Stimulated activated naive CD4-positive, alpha-beta T cell (primary cell): ENCODE results near the gene OR51D1.

ENCODE experiments used
- DNase-seq, 6 experiments: peaks; one replicate each; lab custom pipeline; 2025; lab: John Stamatoyannopoulos, UW

The OR51D1 gene

DNA sequence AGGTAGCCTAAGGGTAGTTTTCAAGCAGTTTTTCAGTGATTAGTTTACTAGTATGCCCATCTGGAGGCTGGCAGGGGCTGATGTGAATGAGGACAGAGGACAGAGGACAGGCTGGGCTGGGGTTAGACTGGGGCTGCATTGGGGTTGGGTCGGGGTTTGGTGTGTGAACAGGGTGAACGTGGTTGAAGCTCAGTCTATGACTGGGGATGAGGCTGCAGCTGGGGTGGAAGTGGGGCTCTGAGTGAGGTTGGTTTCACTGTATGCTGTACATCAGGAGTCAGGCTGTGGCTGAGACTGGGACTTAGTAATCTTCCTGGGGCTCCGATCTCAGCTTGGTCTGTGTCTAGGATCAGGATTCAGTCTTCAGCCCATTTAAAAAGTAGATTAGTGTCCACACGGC is 7.0 kb downstream of the OR51D1 start:
- DNase-seq, result no peak

DNA sequence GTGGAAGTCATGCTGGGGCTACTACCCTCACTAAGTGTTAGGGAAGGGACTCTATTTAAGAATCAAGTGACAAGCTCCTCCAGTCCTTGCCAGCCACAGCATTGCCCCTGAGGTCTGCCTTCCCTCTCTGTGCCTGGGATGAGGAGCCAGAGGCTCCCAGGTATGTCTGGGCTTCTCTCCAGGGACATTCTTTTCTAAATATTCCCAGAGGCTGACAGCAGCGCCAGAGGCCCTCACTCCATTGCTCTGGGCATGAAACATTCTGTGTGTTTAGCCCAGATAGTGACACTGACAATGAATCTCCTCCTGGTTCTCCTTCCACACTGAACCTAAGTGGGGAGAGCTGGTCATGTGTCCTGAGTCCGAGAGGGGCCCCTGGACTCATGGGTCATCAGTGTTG is 8.7 kb downstream of the OR51D1 start:
- no peak for DNase-seq

DNA sequence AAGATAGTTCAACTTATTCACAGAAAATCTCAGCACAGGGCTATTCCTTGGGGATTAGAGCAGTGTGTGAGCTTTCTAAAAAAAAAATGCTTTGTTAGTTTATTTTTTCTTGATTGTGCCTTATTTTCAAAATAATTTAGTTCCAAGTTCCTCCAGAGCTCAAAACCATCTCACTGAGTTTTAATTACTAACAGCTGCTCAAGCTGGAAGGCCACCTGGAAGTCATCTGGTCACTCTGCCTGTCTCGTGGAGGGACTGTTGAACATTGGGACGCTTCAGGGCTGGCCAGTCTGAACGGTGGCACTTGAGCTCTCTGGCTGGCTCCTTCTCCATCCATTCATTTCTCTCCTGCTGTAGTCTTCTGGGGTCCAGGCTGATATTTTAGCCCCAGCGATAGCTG is 10.5 kb downstream of the OR51D1 start:
- no peak for DNase-seq

DNA sequence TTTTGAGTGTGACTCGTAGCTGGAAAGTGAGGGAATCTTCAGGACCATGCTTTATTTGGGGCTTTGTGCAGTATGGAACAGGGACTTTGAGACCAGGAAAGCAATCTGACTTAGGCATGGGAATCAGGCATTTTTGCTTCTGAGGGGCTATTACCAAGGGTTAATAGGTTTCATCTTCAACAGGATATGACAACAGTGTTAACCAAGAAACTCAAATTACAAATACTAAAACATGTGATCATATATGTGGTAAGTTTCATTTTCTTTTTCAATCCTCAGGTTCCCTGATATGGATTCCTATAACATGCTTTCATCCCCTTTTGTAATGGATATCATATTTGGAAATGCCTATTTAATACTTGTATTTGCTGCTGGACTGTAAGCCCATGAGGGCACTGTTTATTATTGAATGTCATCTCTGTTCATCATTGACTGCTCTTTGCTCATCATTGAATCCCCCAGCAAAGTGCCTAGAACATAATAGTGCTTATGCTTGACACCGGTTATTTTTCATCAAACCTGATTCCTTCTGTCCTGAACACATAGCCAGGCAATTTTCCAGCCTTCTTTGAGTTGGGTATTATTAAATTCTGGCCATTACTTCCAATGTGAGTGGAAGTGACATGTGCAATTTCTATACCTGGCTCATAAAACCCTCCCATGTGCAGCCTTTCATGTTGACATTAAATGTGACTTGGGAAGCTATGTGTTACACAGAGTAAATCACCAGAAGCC is 17.5 kb downstream of the OR51D1 start:
- DNase-seq, result no peak

DNA sequence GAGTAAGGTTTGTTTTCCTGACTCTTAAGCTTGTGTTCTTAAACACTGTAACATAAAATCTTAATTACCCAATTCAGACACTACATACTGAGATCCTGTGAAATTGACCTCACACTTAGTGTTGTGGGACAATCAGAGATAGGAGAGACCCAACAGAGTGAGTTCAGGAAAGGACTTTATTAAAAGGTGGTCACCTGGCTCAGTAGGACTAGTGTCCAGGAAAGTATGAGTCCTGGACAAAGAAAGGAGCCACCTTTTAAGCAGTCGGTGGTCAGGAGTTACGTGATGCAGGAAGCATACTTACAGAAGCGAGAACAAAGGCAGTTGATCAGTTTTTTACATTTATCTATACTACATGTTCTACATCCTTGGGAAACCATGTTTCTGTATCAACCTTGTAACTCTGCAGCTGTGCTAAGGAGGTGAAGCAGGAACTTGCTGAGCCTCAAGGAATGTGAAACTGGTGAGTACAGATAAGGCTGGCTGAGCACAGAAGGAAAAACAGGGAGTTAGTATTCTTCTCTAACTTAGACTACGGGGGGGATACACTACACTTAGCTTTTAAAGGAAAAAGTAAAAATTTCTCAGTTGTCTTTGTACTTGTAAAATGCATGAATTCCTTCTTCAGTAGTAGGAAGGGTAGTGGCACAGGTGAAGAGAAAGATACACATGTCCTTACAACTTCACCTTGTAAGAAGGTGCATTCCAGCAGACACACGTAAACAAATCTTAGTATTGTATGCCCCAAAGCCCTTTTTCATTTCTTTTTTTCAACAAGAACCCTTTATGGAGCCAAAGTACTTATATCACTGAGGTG is 21.6 kb downstream of the OR51D1 start:
- DNase-seq, result no peak

DNA sequence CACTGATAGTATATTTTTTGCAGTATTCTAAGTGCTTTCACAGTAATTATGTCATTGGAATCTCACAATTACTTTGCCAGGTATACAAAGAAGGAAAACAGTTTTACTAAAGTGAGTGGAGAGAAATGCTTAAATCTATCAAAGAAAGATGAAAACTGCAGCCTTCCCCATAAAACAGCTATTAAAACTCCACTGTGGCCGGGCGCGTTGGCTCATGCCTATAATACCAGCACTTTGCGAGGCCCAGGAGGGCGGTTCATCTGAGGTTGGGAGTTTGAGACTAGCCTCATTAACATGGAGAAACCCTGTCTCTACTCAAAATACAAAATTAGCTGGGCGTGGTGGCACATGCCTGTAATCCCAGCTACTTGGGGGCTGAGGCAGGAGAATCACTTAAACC is 25.6 kb downstream of the OR51D1 start:
- DNase-seq, result no peak

DNA sequence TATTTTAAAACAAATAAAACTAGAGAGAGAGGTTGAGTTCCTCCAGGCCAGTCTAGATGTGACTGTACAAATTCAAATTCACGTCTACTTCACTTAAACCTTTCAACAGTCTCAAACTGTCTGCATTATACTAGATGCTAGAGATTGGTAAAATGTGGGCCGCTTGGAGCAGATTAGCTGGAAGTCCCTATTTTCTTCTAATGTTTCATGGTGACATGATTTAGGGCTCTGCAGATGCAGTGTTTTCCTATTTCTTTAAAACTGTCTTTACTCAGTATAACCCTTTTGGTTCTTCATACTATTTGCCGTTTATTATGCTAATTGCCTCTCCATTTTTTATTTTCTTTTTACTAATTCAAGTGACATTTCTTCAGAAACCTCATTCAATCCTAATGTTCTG is 26.9 kb downstream of the OR51D1 start:
- no peak for DNase-seq

DNA sequence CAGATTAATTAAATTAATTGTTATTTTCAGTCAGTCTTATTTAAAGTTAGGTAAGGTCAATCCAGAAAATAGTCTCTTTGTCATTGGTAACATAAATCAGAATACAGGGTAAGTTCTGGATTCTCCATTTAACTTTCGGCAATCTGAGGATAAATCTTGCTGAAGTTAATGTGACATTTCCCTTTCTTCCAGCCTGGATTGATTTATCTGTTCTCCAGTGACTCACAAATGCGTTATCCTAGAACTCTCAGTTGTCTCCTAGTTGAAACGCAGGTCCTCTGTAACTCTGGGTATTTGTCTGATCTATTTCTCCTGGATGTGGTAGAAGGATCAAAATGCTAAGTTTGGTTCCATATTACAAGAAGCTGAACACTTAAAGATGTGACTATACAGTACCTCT is 27.5 kb downstream of the OR51D1 start:
- DNase-seq, result no peak

DNA sequence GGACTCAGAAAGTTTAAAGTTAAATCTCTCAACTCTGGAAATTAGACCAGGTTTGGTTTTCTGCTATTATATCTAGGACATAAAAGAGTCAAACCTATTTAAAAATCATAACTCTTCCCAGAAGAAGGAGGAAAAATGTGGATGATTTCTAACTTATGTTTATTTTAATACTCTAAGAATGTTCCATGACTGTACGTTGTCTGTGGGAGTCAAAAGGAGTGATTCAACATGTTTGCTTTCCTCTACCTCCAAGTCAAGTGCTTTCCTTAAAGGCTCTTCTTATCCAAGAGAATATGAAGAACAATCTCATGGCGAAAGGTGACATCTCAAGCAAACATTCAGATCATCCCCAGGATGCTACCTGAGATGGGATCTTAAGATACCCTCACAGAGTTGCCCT is 28.1 kb downstream of the OR51D1 start:
- DNase-seq, result no peak

DNA sequence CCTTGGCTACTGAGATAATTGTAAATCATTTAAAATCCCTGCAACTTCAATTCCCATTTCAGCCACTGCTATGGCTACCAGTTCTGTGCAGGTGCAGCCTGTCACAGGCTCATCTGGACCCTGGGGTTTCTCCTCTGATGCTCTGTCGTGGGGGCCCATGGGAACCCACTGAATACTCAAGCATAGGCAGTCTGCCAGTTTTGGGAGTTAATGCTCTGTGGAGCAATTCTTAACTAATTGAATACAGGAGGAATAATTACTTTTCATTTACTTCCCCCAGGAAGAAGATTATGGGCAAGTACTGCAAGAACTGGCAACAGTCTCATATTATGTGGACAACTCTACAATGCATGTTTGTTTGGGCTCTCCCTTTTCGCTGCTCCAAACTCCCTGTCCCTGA is 34.5 kb downstream of the OR51D1 start:
- no peak for DNase-seq

DNA sequence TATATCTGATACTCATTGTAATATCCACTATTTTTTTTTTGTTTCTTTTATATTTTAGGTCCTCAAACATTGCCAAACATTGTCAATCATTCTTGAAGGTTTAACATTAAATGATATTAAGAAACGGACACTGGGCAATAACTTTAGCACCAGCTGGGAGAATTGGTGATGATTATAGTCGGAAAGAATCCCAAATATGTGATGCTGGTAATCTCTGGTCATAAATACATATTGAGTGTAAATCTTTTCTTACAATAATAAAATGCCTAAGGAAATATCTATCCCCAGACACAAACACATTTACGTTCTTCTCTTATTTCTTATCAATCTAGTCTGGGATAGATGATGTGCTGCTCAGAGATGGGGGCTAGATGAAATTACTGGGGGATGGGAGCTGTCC is 35.2 kb downstream of the OR51D1 start:
- DNase-seq, result no peak

DNA sequence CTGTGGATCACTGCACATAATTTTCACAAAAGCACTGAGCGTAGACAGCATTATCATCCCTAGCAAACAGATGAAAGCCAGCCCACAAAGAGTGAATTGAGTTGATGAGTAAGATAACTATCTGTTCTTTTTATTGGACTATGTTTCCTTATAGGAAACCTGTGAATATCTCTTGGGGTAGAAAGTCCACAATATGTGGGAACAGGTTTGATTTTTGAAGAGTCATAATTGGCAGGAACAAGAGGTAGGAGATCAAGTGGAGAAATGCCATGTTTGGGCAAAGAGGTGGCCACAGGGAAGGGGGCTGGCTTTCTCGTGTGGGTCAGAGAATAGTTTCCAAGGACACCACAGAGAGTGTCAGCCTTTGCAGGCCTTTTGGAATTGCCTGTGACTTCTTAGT is 36.5 kb downstream of the OR51D1 start:
- no peak for DNase-seq

DNA sequence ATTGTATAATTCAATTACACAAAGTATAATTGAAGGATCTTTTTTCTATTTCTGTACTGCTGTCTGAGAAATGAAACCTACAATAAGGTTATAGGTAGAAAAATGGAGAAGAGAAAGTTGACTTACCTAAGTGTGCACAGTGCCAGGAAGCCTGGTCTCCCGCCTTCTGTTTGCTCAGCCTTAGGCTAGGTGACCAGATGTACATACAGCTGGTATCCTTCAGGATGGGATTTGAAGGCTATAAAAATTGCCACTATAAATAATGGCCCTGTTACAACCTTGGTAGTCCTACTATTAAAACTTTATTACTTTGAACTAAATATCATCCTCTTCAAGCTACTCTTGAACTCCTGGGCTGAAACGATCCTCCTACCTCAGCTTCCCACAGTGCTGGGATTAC is 40.7 kb downstream of the OR51D1 start:
- no peak for DNase-seq

DNA sequence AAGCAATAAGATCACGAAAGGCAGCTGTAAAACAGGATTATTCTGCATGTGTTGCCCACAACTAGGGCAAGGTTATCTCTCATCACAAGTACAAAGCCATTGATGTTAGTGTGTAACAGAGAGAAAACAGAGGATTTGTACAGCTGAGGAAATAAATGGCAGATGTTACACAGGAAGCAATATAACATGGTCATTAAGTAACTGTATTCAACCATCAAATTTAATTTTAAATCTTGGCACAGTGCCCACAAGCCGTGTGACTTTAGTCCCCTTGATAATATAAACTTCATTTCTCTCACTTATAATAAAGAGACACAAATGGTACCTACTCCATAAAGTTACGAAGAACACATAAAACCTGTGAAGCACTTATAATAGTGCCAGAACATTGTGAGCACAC is 43.1 kb downstream of the OR51D1 start:
- no peak for DNase-seq

DNA sequence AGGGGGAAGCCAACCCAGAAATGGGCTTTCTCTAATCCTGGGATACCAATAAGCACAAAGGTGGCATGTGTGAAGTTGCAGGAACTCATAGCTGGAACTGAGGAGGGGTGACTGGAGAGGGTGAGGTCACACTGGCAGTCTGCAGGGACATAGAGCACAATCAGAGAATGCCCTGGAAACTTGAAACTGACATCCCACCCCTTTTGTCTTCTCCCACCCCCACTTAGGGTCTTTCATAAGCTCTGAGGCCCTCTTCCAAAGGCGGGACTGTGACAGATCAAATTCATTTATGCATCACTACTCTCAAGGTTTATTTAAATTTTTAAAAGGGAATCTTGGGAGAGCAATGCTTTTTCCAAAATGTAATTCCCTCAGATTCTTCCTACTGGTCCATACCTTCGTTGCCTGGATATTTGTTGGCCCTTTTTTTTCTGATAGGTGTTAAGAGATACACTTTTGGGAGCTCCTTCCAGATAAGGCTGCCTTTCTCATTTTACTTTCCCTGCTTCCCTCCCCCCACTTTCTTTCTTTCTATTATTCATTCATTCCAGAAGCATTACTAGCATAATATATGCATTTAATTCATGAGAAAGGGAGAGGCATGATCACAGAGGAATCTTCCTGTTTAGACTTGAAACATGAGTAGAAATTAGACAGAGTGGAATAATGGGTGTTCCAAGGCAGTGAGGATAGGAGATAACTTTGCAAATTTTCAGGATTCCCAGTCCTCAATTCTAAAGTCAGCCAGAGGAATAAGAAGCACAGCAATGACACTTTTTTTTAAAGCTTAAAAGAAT is 45.5 kb downstream of the OR51D1 start:
- no peak for DNase-seq

DNA sequence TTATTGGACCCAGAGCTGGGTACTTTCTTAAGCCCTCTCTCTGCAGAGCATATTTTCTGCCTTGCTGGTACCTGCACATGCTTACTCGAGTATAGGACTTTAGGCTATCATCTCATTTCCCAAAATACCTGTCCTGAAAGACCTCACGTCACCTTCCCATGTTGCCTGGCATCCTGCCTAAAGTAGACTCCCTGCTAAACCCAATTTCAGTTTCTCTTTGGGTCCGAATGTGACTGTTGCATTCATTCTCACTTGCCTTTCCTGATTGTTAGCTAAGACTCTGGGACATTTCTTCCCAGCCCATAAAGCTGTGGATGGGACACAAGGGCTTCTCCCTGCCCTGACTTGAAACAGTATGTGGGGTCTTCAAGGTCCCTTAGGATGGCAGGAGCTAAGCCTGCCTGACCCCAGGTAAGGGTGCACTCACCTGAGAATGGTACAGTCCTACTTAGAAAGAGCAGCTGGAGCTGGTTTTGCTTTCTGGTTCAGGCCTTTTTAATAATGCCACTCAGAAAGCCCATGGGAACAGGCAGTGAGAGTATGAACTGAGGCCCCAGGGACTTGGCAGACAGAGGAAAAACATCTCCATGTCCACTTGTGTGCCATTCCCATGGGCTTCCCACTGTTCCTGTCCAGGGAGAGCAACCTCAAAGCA is 47.5 kb downstream of the OR51D1 start:
- no peak for DNase-seq
